HG02759 (cell line): ENCODE results near the gene RAP1GAP.

Experiments
- ATAC-seq: cut with Tn5 transposase; IDR thresholded peaks from one replicate; pipeline ENCODE4 v1.9.1; 2021; ENCODE audit warnings: mild to moderate bottlenecking, moderate library complexity; ENCODE audit not compliant: unreplicated experiment

Gene RAP1GAP

DNA sequence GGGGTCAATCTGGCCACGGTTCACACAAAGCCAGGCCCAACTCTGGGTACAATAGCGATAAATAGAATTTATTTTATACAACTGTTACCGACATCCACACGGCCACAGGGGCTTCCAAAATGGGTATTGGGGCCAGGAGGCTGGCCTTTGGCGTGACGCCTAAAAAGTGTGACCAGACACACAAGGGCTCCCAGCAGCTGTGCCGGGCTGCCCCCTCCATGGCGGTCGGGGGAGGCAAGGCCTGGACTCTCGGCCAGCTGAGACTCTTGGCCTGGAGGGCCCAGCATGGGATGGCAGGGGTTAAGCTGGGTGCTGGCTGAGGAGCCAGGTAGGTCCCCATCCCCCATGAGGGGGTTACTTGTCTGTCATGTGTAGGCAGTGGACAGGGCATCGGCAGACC is 73.0 kb downstream of the RAP1GAP start:
- ATAC-seq = no peak

DNA sequence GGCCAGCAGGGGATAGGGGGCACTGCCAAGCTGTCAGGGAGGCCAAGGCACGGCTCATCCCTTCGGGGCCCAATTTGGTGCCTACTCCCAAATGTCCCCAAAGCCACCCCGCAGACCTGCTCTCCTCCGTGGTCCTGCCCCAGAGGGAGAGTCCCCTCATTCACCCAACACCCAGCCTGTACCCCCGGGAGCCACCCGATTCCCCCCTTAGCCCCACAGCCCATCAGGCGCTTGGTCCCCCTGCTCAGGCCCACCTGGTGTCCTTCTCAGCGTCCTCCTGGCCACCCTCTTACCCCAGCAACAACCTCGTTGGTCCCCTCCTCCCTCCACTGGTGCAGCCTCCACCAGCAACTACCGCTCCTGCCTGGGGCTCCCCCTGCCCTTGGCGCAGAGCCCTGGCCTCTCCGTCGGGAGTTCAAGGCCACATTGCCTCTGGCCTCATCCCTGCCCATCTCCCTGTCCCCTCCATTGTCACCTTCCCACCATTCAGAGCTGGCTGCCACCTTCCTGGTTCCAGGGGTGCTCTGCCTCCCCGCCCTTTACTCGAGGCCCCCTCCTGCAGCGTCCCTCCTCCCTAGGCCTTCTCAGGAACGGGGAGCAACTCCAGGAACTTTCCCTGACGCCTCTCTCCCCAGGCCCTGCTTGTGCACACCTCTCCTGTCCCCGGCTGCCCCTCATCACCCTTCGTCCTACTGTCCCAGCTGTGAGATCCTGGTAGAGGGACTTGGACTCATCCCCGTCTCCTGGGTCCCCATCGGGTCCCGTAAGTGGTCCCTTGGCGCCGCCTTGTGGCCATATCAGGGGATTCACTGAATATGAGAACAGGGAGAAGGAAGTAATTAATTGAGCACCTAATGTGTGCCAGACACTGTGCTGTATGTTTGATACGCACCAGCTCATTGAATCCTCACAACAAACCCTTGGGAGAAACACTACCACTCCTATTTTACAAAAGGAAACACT is 73.9 kb downstream of the RAP1GAP start:
- no peak for ATAC-seq

DNA sequence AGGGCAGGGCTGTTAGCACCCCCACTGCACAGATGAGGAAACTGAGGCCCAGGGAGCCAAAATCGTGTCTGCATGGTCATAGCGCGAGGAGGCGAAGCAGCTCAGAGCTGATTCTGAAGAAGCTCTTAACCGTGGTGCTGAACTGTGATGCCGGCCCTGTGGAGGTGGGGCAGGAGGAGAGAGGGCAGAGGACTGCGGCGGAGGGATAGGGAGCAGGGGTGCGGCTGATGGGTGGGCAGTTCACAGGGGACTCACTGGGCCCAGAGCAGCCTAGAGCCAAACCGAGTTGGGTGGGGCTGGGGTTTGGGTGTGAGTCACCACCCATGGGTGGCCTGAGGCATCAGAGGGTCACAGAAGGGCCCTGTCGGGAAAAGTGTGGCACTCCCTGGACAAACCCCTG is 74.7 kb downstream of the RAP1GAP start:
- no peak for ATAC-seq

DNA sequence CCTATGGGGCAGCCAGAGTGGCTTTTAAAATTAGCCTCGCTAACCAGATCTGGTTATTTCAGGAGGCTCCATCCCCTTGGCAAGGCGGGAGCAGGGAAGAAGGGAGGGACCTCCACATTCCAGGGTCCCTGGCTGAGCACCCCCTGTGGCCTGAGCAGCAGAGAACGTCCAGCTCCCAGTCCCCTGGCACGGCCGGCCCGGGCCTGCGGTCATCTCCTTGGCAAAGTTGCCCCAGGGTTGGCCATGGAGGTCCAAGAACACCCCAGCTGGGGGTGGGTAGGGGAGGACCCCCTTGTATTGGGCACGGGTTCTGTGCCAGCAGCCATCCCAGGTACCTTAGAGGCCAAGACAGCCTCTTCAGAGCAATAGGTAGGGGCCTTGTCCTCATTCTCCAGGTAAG is 75.9 kb downstream of the RAP1GAP start:
- no peak for ATAC-seq

DNA sequence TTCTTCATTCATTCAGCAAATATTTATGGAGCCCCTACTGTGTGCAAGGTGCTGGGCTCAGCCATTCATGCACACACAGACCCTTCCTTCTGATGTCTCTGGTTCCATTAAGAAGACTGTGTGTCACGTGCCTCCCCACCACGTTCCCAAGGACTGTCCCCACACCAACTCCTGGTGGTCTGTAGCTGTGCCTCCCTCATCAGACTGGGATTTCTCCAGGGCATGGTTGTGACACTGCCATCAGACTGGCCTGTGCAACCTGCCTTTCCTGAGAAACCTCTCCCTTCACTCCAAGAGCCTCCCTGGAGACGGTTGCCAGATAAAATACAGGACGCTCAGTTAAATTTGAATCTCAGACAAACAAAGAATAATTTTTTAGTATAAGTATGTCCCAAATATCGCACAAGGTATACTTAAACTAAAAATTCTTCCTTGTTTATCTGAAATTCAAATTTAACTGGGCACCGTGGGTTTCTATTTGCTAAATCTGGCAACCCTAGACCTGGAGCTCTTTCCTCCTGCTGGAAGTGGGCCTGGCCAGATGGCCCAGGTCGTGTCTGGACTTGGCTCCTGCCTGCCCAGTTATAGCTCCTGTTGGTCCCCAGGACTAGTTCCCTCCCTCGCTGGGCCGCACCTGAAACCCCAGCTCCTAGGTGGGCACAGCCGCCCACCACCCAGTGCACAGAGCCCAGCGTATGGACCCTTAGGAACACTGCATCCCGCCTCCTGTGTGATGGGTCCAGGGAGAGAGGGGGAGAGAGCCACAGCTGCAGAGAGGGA is 76.9 kb downstream of the RAP1GAP start:
- ATAC-seq = no peak

DNA sequence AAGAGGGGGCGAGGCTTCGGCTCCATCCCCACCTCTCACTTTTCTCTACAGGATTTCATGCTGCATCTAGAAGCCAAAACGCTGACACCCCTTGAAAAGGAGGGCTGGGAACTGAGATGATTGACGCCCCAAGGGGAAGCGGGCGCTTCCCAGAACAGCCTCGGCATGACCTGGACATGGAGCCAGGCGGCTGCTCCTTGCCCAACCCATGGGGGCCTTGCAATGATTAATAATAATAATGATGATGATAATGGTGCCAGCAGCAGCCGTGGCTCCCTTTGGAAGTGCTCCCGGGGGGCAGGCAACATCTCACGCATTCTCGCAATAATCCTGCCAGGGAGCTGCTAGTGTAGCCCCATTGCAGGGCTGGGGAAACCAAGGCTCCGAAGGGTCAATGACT is 78.2 kb downstream of the RAP1GAP start:
- ATAC-seq = no peak

DNA sequence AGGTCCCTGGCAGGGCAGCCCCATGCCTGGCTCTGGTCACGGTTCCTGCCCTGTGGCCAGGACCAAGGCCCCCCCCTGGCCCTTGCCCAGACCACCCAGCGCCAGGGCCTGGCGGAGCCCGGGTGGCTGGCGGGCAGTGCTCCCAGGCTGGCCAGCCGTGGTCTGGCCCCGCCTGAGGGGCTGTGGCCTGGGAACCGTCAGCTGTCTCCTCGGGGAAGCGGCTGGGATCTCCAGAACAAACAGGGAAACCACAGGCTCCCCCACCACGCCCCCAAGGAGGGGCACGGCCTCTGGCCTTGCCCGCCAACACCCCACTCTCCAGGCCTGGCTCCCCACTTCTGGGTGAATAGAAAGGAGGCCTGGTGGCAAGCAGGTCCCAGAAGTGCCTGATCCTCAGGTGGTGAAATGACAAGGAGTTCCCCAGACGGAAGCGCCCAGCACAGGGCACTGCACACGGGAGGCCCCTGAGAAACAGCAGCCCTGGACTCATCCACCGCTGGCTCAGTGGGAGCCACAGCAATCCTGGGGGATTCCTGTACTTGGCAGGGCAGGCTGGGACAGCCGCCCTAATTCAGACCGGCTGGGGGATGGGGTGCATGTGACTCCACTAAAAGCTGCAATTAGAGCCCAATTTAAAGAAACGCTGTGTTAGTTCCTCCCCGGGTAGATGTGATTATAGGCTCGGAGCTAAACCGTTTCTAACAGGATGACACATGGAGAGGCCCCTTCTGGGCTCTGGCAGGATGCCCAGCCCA is 78.9 kb downstream of the RAP1GAP start:
- no peak for ATAC-seq

DNA sequence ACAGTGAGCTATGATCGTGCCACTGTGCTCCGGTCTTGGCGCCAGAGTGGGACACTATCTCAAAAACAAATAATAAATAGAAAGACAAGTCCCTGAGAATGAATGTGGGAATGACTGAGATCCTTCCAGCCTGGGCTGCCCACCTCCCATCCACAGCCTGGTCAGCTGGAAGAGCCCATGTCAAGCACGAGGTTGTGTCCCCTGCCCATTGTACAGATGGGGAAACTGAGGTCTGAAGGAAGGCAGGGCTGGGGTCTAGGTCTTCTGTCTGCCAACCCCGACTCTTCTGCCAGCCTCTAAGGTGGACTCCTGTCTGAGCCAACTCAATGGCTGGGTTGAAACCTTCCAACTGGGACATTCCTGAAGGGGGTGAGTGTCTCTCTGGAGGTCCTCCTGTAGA is 79.5 kb downstream of the RAP1GAP start:
- no peak for ATAC-seq

DNA sequence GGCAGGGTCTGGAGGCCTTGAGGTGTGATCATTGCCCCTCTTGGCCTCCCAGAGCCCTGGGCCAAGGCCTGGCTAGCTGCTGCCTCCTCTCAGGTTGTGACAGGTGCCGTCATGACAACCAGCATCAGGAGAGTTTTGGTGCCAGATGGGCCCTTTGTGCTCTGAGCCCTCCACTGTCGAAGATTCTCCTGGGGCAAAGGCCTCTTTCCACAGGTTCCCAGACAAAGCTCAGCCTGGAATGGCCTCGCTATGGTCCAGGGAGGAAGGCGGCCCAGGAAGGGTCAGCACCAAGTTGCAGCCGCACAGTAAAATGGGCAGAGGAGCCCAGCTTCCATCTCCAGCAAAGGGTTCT is 81.6 kb downstream of the RAP1GAP start:
- ATAC-seq = no peak

DNA sequence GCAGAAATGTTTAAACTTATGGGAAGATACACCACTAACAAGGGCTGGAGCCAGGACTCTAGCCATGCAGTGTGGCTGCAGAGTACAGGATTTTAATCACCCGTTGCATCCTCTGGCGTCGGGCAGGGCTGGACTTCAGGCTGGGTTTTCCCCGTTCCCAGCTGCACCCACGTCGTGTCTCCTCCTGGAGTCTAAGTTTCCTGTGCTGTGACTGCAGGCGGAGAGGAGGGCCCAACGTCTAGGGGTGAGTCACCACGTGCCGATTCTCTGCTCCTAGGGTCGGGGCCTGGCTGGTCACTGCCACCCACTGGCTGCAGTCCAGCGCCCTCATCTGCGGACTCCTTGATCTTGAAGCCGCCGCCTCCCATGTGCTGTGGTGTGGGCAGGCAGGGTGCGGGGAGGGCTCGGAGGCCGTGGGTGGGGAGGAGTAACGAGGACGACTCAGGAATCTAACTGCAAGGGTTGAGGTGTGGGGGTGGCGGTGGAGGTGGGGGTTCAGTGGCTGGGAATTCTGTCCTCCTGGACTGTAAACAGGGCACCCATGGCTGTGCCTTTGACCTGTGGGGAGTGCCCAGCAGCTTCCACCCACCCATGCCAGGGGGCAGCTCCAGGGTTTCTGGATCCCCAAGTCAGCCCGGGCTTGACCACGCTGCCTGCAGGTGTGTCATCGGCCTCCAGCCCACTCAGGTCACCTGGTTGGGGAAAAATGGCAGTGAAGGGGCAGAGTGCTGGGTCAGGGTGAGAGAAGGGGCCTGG is 82.1 kb downstream of the RAP1GAP start:
- no peak for ATAC-seq

DNA sequence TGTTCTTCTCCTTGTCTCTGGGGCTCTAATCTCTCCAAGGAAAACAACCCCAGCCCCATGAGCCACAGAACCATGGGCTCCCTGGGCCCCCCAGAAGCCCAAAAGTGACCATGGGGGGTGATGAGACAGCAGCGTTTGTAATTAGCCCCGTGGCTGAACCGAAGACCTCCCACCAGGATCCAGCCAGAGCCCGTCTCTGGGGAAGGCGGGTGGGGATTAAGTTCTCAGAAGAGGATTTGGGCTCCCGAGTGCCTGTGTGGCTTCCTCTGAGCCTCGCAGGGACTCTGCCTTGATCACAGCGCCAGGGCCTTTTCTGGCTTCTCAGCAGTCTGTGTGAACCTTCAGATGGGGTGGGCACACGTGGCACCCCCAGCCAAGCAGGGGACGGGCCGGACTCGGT is 82.9 kb downstream of the RAP1GAP start:
- ATAC-seq = no peak

DNA sequence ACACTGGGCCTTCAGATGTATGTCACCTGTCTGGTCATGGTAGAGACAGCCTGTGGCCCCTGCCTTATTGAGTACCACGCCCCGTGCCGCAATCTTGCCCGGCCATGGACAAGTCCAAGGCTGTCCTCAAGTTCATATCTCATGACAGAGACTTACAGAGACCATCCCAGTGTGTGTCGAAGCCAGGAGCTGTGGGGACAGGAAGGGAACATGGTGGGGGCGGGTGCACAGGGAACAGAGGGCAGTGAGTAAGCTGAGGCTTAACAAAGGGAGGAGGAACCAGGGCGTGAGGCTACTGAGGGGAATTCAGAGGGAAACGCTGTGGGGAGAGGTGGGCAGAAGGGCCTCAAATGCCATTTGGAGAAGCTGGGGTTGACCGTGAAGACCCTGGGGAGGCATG is 84.1 kb downstream of the RAP1GAP start:
- ATAC-seq = no peak

DNA sequence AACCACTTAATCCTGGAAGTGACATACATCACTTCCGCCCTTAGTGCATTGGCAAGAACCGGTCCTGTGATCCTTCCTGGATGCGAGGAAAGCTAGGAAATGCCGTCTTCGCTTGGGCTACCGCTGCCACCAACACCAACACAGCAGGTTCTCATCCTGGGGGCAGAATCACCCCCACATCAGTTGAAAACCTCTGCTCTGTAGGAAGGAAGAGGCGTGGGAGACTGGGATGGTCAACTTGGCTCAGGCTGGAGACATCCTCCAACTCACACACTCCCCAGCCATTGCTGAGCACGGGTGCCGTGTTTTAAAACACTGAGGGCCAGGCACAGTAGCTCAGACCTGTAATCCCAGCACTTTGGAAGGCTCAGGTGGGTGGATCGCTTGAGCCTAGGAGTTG is 85.1 kb downstream of the RAP1GAP start:
- no peak for ATAC-seq

DNA sequence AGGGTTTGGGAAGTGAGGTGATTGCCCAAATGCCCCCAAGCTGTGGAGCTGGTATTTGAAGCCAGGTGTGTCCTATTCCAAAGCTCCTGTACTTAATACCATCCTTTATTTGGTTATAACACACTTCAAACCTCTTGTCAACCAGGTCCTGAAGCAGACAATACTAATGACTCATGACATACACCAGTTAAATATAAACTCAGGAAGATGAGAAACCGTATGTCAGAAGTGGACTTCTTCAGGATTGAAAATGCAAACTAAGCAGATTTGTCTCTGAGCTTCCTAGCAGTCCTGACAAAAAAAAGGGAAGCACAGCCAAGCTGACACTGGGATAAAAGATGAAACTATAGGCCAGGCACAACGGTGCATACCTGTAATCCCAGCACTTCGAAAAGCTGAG is 89.4 kb downstream of the RAP1GAP start:
- no peak for ATAC-seq

DNA sequence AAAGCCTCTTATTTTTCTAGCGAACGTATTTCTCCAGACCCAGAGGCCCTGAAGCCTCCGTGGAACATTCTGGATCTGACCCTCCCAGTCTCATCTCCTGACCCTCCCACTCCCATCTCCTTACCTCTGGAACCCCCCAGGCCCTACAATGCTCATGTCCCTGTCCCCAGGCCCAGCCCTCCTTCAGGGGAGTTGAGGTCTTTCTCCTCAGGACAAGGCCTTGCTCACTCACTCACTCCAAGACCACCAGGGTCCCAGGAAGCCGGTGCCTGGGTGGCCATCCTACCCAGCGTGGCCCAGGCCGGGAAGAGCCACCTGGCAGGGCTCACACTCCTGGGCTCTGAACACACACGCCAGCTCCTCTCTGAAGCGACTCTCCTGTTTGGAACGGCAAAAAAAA is 91.2 kb downstream of the RAP1GAP start:
- ATAC-seq = no peak

DNA sequence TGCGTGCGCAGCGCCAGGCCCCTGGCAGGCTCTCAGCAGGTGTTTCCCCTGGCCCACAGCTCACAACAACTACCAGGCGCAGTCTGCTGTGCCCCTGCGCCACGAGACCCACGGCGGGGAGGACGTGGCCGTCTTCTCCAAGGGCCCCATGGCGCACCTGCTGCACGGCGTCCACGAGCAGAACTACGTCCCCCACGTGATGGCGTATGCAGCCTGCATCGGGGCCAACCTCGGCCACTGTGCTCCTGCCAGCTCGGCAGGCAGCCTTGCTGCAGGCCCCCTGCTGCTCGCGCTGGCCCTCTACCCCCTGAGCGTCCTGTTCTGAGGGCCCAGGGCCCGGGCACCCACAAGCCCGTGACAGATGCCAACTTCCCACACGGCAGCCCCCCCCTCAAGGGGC is 91.8 kb downstream of the RAP1GAP start:
- no peak for ATAC-seq

DNA sequence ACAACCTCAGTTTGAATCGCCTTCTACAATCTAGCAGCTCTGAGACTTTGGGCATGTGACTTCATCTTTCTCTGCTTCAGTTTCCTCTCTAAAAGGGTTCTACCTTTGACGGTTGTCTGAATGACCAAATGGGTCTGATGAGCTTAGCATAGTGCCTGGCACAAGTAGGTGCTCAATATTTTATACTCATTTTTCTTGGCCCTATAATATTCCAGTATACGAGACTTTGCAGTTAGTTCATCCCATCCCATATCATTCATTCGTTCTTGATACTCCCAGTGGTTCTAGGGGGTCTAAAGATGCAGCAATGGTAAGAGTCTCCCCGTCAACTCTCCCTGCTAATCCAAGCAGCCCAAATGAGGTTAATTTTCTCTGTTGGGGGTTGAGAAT is 92.4 kb downstream of the RAP1GAP start:
- no peak for ATAC-seq

DNA sequence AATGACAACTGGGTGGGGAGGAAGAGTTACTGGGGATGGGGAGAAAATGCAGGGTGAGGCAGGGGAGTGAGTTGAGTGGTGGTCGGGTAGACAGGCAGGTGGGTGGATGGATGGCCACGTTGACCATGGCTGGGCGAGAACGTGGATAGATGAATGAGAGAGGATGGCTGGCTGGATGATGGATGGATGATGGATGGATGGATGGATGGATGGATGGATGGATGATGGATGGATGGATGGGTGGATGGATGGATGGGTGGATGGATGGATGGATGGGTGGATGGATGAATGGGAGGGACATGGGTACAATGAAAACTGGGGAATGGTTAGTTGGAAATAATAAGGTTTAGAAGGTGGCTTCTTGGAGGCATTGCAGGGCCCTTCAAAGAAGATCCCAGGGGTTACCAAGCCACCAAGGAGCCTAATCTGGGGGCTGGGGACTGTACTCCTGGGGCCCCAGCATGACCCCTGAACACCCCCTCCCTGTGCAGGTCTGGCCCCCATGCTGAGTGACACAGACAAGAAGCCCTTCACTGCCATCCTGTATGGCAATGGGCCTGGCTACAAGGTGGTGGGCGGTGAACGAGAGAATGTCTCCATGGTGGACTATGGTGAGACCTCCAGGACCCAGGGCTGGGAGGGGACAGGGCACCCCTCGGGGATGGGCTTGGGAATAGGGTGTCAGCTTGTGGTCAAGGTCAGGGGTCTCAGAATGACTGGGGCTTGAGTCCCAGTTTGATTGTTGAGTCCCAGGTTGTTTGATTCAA is 92.9 kb downstream of the RAP1GAP start:
- ATAC-seq = no peak

DNA sequence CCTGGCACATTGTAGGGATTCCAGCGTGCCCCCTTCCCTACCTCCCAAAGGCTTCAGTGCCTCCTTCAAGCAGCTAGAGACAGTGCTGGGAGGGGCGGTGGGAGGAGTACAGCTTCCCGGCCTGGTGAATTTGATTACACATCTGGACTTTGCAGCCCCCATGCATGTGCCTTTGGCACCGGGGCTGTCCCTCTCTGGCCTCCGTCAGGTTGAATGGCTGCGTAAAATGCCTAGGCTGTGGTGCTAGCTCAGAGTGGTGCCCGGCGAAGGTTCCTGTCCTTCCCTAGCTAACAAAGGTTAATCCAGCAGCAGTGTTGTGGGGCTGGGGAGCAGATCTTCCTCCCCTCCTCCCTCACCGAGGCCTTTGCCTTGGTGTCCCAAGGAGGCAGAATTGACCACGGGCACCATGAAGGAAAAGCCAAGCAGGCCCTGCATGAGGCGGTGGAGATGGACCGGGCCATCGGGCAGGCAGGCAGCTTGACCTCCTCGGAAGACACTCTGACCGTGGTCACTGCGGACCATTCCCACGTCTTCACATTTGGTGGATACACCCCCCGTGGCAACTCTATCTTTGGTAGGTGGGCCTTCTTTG is 93.7 kb downstream of the RAP1GAP start:
- no peak for ATAC-seq
